ENCODE data around the gene ARV1. TPM values are rescaled to one million over a fixed set of nuclear protein-coding genes. Genes with fewer than 3 reads are reported as not detected.

Gene ARV1
- total RNA-seq, 1 donor from 2014 or later: 10.6 TPM

- Mint-ChIP-seq H3K4me3 (no peak overlapping the region), H3K27ac (no peak overlapping the region), H3K4me1 (no peaks in the 10 kb centered on the region), H3K36me3 (peaks cover 10% of the 10 kb centered on the region), H3K27me3 (ENCODE audit: low read depth) (no peaks in the 10 kb centered on the region), H3K9me3 (peaks cover 14% of the 10 kb centered on the region)
- no peak for TF ChIP-seq CTCF (IDR thresholded peaks at IDR 0.05; ENCODE audit: unreplicated experiment)
- DNase-seq (ENCODE audit: low spot score in 2 of 2, unreplicated experiment in 2 of 2): no peak
Observed at GRCh38 chr1:231011360-231011759, 32.5 kb downstream of the ARV1 start.

- Mint-ChIP-seq H3K27me3 (ENCODE audit: low read depth) (no peaks in the 10 kb centered on the region), H3K9me3 (peaks cover 8% of the 10 kb centered on the region), H3K36me3 (peaks cover 5% of the 10 kb centered on the region), H3K4me1 (no peaks in the 10 kb centered on the region), H3K4me3 (no peak overlapping the region), H3K27ac (no peak overlapping the region)
- DNase-seq (ENCODE audit: low spot score in 2 of 2, unreplicated experiment in 2 of 2): no peak
- no peak for TF ChIP-seq CTCF (IDR thresholded peaks at IDR 0.05; ENCODE audit: unreplicated experiment)
Observed at GRCh38 chr1:231011963-231012362, 33.1 kb downstream of the ARV1 start.

DNA sequence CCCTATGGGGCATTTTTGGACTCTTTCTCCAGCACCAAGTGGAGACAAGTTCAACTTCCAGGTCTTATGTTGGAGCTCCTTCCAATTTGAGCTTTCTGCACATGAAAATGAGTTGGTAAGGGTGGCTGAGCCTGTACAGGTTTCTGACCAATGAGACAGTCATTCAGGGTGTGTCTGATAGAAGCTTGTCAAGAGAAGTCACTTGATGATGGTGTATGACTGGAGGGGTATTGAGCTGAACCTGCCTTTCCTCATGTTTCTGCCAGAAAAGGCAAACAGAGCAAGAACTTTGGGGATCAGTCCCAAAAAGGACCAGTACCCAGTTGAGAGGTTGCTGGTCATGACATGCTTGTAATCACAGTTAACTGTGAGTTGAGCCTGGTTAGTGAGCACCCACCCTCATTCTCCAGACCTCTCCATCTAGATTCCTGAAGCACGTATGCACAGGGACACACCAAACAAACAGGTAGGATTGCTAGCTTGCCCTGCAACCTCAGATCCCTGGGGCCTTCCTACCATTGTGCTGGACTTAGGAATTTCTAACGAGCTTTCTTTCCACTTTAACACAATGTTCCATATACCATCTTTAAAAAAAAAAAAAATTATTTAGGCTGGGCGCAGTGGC, 34.6 kb downstream of the ARV1 start:
- no peak for TF ChIP-seq CTCF (IDR thresholded peaks at IDR 0.05; ENCODE audit: unreplicated experiment)
- H3K27ac Mint-ChIP-seq: no peak overlapping the region
- no peaks in the 10 kb centered on the region for H3K27me3 Mint-ChIP-seq (ENCODE audit: low read depth)
- no peaks in the 10 kb centered on the region for H3K4me1 Mint-ChIP-seq
- H3K4me3 Mint-ChIP-seq: no peak overlapping the region
- H3K36me3 Mint-ChIP-seq: peaks cover 5% of the 10 kb centered on the region
- no peak for DNase-seq (ENCODE audit: low spot score in 2 of 2, unreplicated experiment in 2 of 2)
- no peaks in the 10 kb centered on the region for H3K9me3 Mint-ChIP-seq

GRCh38 chr1:231016234-231016633, 37.3 kb downstream of the ARV1 start:
- Mint-ChIP-seq H3K9me3 (no peaks in the 10 kb centered on the region), H3K4me3 (no peak overlapping the region), H3K36me3 (peaks cover 11% of the 10 kb centered on the region), H3K27ac (no peak overlapping the region), H3K27me3 (ENCODE audit: low read depth) (no peaks in the 10 kb centered on the region), H3K4me1 (no peaks in the 10 kb centered on the region)
- TF ChIP-seq CTCF (IDR thresholded peaks at IDR 0.05; ENCODE audit: unreplicated experiment): no peak
- no peak for DNase-seq (ENCODE audit: low spot score in 2 of 2, unreplicated experiment in 2 of 2)

GRCh38 chr1:231016966-231017365, 38.1 kb downstream of the ARV1 start:
- H3K4me1 Mint-ChIP-seq: no peaks in the 10 kb centered on the region
- no peak overlapping the region for H3K27ac Mint-ChIP-seq
- H3K4me3 Mint-ChIP-seq: no peak overlapping the region
- DNase-seq (ENCODE audit: low spot score in 2 of 2, unreplicated experiment in 2 of 2): no peak
- no peaks in the 10 kb centered on the region for H3K27me3 Mint-ChIP-seq (ENCODE audit: low read depth)
- no peak for TF ChIP-seq CTCF (IDR thresholded peaks at IDR 0.05; ENCODE audit: unreplicated experiment)
- H3K36me3 Mint-ChIP-seq: peaks cover 17% of the 10 kb centered on the region
- no peaks in the 10 kb centered on the region for H3K9me3 Mint-ChIP-seq

DNA sequence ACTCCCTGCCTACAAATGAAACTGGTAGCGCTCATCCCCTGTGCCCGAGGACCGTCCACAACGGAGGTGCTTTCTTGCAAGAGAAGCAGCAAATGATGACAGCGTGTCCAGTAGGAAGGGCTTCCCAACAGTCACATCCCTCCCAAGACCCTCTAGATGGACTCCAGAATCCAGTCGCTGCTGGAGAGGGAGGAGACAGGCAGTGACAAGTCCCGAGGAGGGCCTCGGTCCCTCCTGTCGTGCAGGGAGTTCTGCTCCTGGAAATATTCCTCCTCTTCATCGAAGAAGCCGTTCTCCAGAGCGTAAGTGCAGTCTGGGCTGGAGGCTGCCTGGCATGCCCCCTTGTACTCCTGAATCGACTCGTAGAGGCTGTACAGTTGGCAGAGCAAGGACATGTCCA, 40.8 kb downstream of the ARV1 start:
- no peak for TF ChIP-seq CTCF (IDR thresholded peaks at IDR 0.05; ENCODE audit: unreplicated experiment)
- Mint-ChIP-seq H3K27me3 (ENCODE audit: low read depth) (no peaks in the 10 kb centered on the region), H3K9me3 (no peaks in the 10 kb centered on the region), H3K4me3 (no peak overlapping the region), H3K4me1 (no peaks in the 10 kb centered on the region), H3K36me3 (peaks cover 20% of the 10 kb centered on the region), H3K27ac (no peak overlapping the region)
- DNase-seq (ENCODE audit: low spot score in 2 of 2, unreplicated experiment in 2 of 2): no peak
